ENCODE results near the gene MCRIP1.

Gene MCRIP1

GRCh38 chr17:81866440-81867169, 33.5 kb upstream of the MCRIP1 start:
- no peak for DNase-seq (ENCODE audit: low read depth, low spot score)
- no peak overlapping the region for H3K4me3 ChIP-seq (ENCODE audit: low read depth, low read length)
- no peak for TF ChIP-seq CTCF (IDR thresholded peaks at IDR 0.05; ENCODE audit: low read depth, low read length)
- in situ Hi-C loops (cut with HindIII; ENCODE audit: low sequenced_read_pairs), result no loop called here

GRCh38 chr17:81865733-81866439, 32.8 kb upstream of the MCRIP1 start:
- TF ChIP-seq CTCF (IDR thresholded peaks at IDR 0.05; ENCODE audit: low read depth, low read length), result no peak
- in situ Hi-C loops (cut with HindIII; ENCODE audit: low sequenced_read_pairs), result no loop called here
- no peak overlapping the region for H3K4me3 ChIP-seq (ENCODE audit: low read depth, low read length)
- DNase-seq (ENCODE audit: low read depth, low spot score), result no peak

- H3K4me3 ChIP-seq (ENCODE audit: low read depth, low read length), result no peak overlapping the region
- in situ Hi-C loops (cut with HindIII; ENCODE audit: low sequenced_read_pairs), result no loop called here
- DNase-seq (ENCODE audit: low read depth, low spot score), result no peak
- TF ChIP-seq CTCF (IDR thresholded peaks at IDR 0.05; ENCODE audit: low read depth, low read length), result no peak
Observed at GRCh38 chr17:81865358-81865732, 32.3 kb upstream of the MCRIP1 start.

- TF ChIP-seq CTCF (IDR thresholded peaks at IDR 0.05; ENCODE audit: low read depth, low read length), result no peak
- in situ Hi-C loops (cut with HindIII; ENCODE audit: low sequenced_read_pairs), result no loop called here
- H3K4me3 ChIP-seq (ENCODE audit: low read depth, low read length), result no peak overlapping the region
- DNase-seq (ENCODE audit: low read depth, low spot score), result no peak
Observed at GRCh38 chr17:81863833-81864768, 31.0 kb upstream of the MCRIP1 start.

GRCh38 chr17:81863123-81863675, 30.1 kb upstream of the MCRIP1 start:
- H3K4me3 ChIP-seq (ENCODE audit: low read depth, low read length), result no peak overlapping the region
- no peak for DNase-seq (ENCODE audit: low read depth, low spot score)
- TF ChIP-seq CTCF (IDR thresholded peaks at IDR 0.05; ENCODE audit: low read depth, low read length), result no peak
- in situ Hi-C loops (cut with HindIII; ENCODE audit: low sequenced_read_pairs), result no loop called here
